Peyer's patch (tissue), 4 donors: Measurements from ENCODE around the gene FBXL4.

Experiments
- CTCF ChIP-seq, 6 experiments: fragments of 450-650 bp in 4 of 6; fragments of 200-600 bp in 2 of 6; sonication (generic) in 1 of 6; IDR thresholded peaks; one replicate each; pipeline ENCODE4 v1.5.1; 2017 to 2019; ENCODE audit warnings: antibody characterized with exemption in 6 of 6, mild to moderate bottlenecking in 3 of 6, moderate library complexity in 1 of 6
- POLR2A ChIP-seq, 2 donors: fragments of 450-650 bp; IDR thresholded peaks; one replicate each; pipeline ENCODE4 v1.5.1; 2017; ENCODE audit warnings: antibody characterized with exemption in 2 of 2, mild to moderate bottlenecking in 2 of 2, moderate library complexity in 2 of 2

GRCh38 chr6:98871057-98871456, 76.7 kb downstream of the FBXL4 start:
- TF ChIP-seq CTCF (IDR thresholded peaks at IDR 0.05) = no peak
- no peak for TF ChIP-seq POLR2A (IDR thresholded peaks at IDR 0.05)
